ENCODE results near the gene IFNA10.
"Not testable (repeated sequence)": the region's sequence is repeated elsewhere in the genome, so short reads cannot be mapped to it uniquely, and the experiment has no call there.

IFNA10 gene

DNA sequence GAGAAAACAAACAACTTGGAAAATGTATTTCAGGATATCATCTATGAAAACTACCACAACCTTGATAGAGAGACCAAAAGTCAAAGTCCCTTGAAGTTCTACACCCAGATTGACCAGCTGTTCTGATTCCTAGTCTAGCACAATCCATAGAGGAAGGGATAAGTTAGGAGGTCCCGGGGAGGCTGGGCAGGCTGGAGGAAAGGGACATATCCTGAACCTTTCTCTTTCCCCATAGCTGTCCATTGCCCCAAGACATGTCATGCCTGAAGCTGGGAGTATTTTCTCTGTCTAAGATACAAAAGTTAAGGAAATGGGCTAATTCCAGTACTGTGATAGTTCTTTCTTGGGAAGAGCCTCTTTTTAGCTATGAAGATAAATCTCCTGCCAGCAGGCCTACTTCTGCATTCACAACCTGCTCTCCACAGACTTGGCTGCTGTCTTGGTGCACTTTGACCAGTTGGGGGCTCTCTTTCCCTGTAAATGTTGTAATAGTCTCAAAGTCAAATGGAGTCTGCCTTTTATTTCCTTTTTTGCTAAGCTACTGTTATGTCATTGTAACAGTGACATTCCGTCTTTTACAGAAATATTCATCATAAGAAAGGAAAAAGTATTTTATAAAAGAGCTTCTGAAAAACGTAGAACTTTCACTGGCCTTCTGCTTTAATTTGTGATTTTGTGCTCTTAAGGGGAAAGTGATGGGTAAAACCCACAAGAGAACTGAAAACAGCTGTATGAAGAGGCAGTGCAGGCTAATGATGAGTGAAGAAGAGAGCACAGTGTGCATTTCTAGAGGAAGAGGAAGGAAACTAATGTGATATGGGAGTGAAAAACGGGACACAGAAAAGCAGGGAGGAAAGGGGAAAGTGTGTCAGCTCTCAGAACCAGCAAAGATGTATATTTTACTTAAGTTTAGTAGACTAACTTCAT is 23.9 kb downstream of the IFNA10 start:
- peak; percentile 76 for DNase-seq (ENCODE audit: low read depth)
- H3K4me3 ChIP-seq (ENCODE audit: low read depth, low read length) = not testable (repeated sequence)
- TF ChIP-seq, protein P1, sequence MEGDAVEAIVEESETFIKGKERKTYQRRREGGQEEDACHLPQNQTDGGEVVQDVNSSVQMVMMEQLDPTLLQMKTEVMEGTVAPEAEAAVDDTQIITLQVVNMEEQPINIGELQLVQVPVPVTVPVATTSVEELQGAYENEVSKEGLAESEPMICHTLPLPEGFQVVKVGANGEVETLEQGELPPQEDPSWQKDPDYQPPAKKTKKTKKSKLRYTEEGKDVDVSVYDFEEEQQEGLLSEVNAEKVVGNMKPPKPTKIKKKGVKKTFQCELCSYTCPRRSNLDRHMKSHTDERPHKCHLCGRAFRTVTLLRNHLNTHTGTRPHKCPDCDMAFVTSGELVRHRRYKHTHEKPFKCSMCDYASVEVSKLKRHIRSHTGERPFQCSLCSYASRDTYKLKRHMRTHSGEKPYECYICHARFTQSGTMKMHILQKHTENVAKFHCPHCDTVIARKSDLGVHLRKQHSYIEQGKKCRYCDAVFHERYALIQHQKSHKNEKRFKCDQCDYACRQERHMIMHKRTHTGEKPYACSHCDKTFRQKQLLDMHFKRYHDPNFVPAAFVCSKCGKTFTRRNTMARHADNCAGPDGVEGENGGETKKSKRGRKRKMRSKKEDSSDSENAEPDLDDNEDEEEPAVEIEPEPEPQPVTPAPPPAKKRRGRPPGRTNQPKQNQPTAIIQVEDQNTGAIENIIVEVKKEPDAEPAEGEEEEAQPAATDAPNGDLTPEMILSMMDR (IDR thresholded peaks at IDR 0.05; ENCODE audit: low read depth, low read length) = peak; percentile 90

DNA sequence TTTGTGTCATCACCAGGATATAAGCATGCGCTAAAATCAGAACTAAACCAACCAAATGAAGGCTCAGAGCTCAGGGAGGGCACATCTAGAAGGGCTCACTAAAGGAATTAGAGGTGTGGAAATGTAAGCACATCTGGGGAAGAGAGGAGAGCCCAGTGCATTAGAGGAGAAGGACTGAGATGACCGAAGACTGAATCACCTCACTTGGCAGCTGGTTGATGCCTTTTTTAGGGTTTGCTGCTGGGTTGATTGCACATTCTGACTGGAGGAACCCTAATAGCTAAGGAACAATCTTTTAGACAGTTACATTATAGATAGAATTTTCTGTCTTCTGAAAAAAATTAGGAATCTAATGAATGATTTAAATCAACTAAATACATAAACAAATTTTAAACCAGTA is 32.3 kb downstream of the IFNA10 start:
- TF ChIP-seq, protein P2, sequence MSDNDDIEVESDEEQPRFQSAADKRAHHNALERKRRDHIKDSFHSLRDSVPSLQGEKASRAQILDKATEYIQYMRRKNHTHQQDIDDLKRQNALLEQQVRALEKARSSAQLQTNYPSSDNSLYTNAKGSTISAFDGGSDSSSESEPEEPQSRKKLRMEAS (IDR thresholded peaks at IDR 0.05; ENCODE audit: low read depth, low read length) = no peak
- no peak for TF ChIP-seq MYC (IDR thresholded peaks at IDR 0.05; ENCODE audit: low read depth, low read length)
- TF ChIP-seq POLR2A (IDR thresholded peaks at IDR 0.05; ENCODE audit: extremely low read depth, insufficient read length) = no peak
- TF ChIP-seq, protein P1 (IDR thresholded peaks at IDR 0.05; ENCODE audit: low read depth, low read length) = no peak
- DNase-seq (ENCODE audit: low read depth) = no peak
- H3K4me3 ChIP-seq (ENCODE audit: low read depth, low read length) = no peak overlapping the region

DNA sequence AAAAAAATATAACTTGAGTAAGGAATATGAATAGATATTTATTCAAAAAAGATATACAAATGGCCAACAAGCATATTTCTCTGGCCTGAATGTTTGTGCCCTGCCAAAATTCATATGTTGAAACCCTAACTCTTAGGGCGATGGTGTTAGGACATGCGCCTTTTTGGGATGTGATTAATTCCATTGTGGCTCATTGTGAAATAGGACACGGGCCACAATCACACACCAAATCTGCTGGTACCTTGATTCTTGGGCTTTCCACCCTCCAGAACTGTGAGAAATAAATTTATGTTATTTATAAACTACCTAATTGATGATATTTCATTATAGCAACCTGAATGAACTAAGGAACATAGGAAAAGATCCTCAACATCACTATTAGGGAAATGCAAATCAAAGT is 34.8 kb downstream of the IFNA10 start:
- DNase-seq (ENCODE audit: low read depth) = no peak
- TF ChIP-seq MYC (IDR thresholded peaks at IDR 0.05; ENCODE audit: low read depth, low read length) (no peak), POLR2A (IDR thresholded peaks at IDR 0.05; ENCODE audit: extremely low read depth, insufficient read length) (no peak)
- TF ChIP-seq, protein P2 (IDR thresholded peaks at IDR 0.05; ENCODE audit: low read depth, low read length) = no peak
- TF ChIP-seq, protein P1 (IDR thresholded peaks at IDR 0.05; ENCODE audit: low read depth, low read length) = no peak
- H3K4me3 ChIP-seq (ENCODE audit: low read depth, low read length) = no peak overlapping the region

DNA sequence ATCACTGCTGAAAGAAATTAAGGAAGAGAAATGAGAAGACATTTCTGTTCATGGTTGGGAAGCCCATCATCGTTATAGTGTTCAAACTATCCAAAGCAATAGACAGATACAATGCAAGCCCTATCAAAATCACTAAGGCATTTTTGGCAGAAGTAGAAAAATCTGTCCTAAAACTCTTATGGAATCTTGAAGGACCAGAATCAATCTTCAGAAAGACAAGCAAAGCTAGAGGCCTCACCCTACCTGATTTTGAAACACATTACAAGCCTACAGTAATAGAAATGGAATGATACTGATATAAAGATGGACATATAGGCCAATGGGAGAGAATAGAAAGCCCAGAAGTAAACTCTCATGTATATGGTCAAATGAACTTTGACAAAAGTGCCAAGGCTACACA is 35.6 kb downstream of the IFNA10 start:
- no peak overlapping the region for H3K4me3 ChIP-seq (ENCODE audit: low read depth, low read length)
- TF ChIP-seq, protein P2 (IDR thresholded peaks at IDR 0.05; ENCODE audit: low read depth, low read length) = no peak
- no peak for TF ChIP-seq MYC (IDR thresholded peaks at IDR 0.05; ENCODE audit: low read depth, low read length)
- TF ChIP-seq POLR2A (IDR thresholded peaks at IDR 0.05; ENCODE audit: extremely low read depth, insufficient read length) = no peak
- TF ChIP-seq, protein P1 (IDR thresholded peaks at IDR 0.05; ENCODE audit: low read depth, low read length) = no peak
- DNase-seq (ENCODE audit: low read depth) = no peak

DNA sequence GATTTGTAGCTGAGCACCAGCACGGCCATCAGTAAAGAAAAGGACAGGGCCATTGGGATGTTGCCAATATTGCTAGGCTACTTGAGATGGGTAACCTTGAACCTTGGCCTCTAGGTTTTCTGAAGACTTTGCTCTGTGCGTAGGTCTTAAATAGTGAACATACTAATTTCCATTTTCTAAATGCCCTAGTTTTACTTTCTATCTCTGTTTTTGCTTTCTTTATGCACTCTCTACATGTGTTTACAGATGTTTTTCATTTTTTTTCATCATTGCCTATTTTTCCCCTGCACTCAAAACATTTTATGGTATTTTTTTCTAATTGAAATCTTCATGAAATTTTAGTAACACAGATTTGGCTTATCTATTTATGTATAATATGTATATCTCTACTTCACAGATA is 40.4 kb downstream of the IFNA10 start, which contains the start of gene IFNA21:
IFNA21 (minus strand) TSS at position 101 of the 400 bp plus-strand sequence; CDS start at position 53, 48 bp downstream.
- not testable (repeated sequence) for DNase-seq (ENCODE audit: low read depth); H3K4me3 ChIP-seq (ENCODE audit: low read depth, low read length)

DNA sequence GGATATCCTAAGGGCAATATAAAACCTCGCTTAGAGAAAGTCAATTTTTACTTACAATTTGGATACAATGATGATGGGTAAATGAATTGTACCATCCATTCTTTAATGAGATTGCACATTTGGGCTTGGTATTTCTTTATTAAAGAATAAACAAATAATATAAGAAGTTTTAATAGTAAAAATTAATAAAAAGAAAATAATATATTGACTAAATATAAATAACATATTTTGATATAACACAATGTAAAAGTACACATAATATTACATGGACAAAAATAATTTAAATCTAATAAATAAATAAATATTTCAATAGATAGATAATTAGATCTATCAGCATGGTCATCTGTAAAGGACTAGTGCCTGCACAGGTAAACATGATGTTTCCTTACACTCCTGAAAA is 41.4 kb downstream of the IFNA10 start:
- no peak for DNase-seq (ENCODE audit: low read depth)
- TF ChIP-seq POLR2A (IDR thresholded peaks at IDR 0.05; ENCODE audit: extremely low read depth, insufficient read length) (no peak), MYC (IDR thresholded peaks at IDR 0.05; ENCODE audit: low read depth, low read length) (no peak)
- TF ChIP-seq, protein P1 (IDR thresholded peaks at IDR 0.05; ENCODE audit: low read depth, low read length) = no peak
- TF ChIP-seq, protein P2 (IDR thresholded peaks at IDR 0.05; ENCODE audit: low read depth, low read length) = no peak
- no peak overlapping the region for H3K4me3 ChIP-seq (ENCODE audit: low read depth, low read length)
